IMR-90 (cell line): Measurements from ENCODE around the gene OSBPL3. TPM values are rescaled to one million over a fixed set of nuclear protein-coding genes. Genes with fewer than 3 reads are reported as not detected.

Experiments used
- ATAC-seq: fragments of 200-7000 bp; cut with Tn5 transposase; 2 replicates; pipeline ENCODE4 v1.9.1; 2020; ENCODE audit warnings: low read depth, mild to moderate bottlenecking, moderate library complexity
- BruUV-seq: library from RNA; stranded (reverse); fragments of 400-500 nt; replicated peaks from 2 replicates; lab custom pipeline; 2021; lab: Mats Ljungman, UMichigan
- CTCF ChIA-PET: fragments of 300-600 bp; formaldehyde crosslinking; extraction: SDS; loops from one replicate; lab custom pipeline; 2021; ENCODE audit warnings: antibody characterized with exemption; lab: Yijun Ruan, JAX
- POLR2A ChIA-PET: fragments of 300-600 bp; sonication (Branson Sonifier 250); formaldehyde crosslinking; loops from one replicate; lab custom pipeline; 2022; ENCODE audit warnings: antibody characterized with exemption; ENCODE audit not compliant: unreplicated experiment; lab: Charles Lee
- DNase-seq: peaks from one replicate; pipeline ENCODE4 v3.0.0; 2013
- H2AFZ ChIP-seq: replicated peaks from 2 replicates; pipeline ENCODE3; 2013; ENCODE audit warnings: low read length, mild to moderate bottlenecking; ENCODE audit not compliant: poor library complexity
- H2AK5ac ChIP-seq: 2 replicates; pipeline ENCODE4 v1.6.1; 2013; ENCODE audit warnings: low read depth, low read length, inconsistent platforms
- H2AK9ac ChIP-seq: replicated peaks from 2 replicates; pipeline ENCODE3; 2013; ENCODE audit warnings: mild to moderate bottlenecking, low read depth, low read length, moderate library complexity; ENCODE audit not compliant: poor library complexity
- H2BK120ac ChIP-seq: 2 replicates; pipeline ENCODE4 v1.6.1; 2013; ENCODE audit warnings: low read depth, low read length, inconsistent platforms
- H2BK15ac ChIP-seq: 3 replicates; pipeline ENCODE4 v1.6.1; 2013; ENCODE audit warnings: low read depth, low read length, inconsistent platforms
- H2BK20ac ChIP-seq: 2 replicates; pipeline ENCODE4 v1.6.1; 2013; ENCODE audit warnings: low read depth, mild to moderate bottlenecking, inconsistent platforms, low read length, moderate library complexity
- H2BK5ac ChIP-seq: 2 replicates; pipeline ENCODE4 v1.6.1; 2013; ENCODE audit warnings: mild to moderate bottlenecking, low read depth, low read length, inconsistent platforms; ENCODE audit not compliant: poor library complexity, severe bottlenecking
- H3K14ac ChIP-seq: replicated peaks from 2 replicates; pipeline ENCODE4 v1.6.1; 2013; ENCODE audit warnings: low read depth, low read length, inconsistent platforms
- H3K18ac ChIP-seq: 2 replicates; pipeline ENCODE4 v1.6.1; 2013; ENCODE audit warnings: low read depth, low read length, control low read depth
- H3K23ac ChIP-seq: 2 replicates; pipeline ENCODE4 v1.6.1; 2013; ENCODE audit warnings: low read depth, low read length, inconsistent platforms
- H3K27ac ChIP-seq: 2 replicates; pipeline ENCODE4 v1.5.1; 2013; ENCODE audit warnings: mild to moderate bottlenecking, control low read depth, low read length; ENCODE audit not compliant: insufficient read depth
- H3K27me3 ChIP-seq: 2 replicates; pipeline ENCODE4 v1.6.1; 2013; ENCODE audit warnings: low read length; ENCODE audit not compliant: control insufficient read depth, insufficient read depth
- H3K36me3 ChIP-seq: 2 replicates; pipeline ENCODE4 v1.6.1; 2013; ENCODE audit warnings: low read length, mixed read lengths; ENCODE audit not compliant: control insufficient read depth, insufficient read depth
- H3K4ac ChIP-seq: 2 replicates; pipeline ENCODE4 v1.6.1; 2013; ENCODE audit warnings: low read depth, low read length, inconsistent platforms
- H3K4me1 ChIP-seq: 2 replicates; pipeline ENCODE4 v1.6.1; 2013; ENCODE audit warnings: low read length, mixed read lengths; ENCODE audit not compliant: control insufficient read depth, insufficient read depth
- H3K4me2 ChIP-seq: 2 replicates; pipeline ENCODE4 v1.6.1; 2013; ENCODE audit warnings: low read depth, mild to moderate bottlenecking, control low read depth, low read length, moderate library complexity
- H3K4me3 ChIP-seq: 2 replicates; pipeline ENCODE4 v1.5.1; 2013; ENCODE audit warnings: low read depth, mild to moderate bottlenecking, control low read depth, low read length, moderate library complexity; ENCODE audit not compliant: insufficient read depth
- H3K56ac ChIP-seq: 2 replicates; pipeline ENCODE4 v1.6.1; 2013; ENCODE audit warnings: low read length, inconsistent platforms; ENCODE audit not compliant: insufficient read depth; ENCODE audit errors: extremely low read depth
- H3K79me1 ChIP-seq, 2 experiments: 2 replicates each; pipeline ENCODE4 v1.6.1; 2013; ENCODE audit warnings: low read length in 2 of 2, inconsistent platforms in 1 of 2, low read depth in 1 of 2
- H3K9ac ChIP-seq: 2 replicates; pipeline ENCODE4 v1.6.1; 2013; ENCODE audit warnings: low read depth, low read length, control low read depth
- H3K9me1 ChIP-seq: 2 replicates; pipeline ENCODE4 v1.6.1; 2013; ENCODE audit warnings: low read length, inconsistent platforms; ENCODE audit not compliant: insufficient read depth
- H3K9me3 ChIP-seq: 2 replicates; pipeline ENCODE4 v1.6.1; 2013; ENCODE audit warnings: low read length; ENCODE audit not compliant: control insufficient read depth, insufficient read depth
- H4K20me1 ChIP-seq: 2 replicates; pipeline ENCODE4 v1.6.1; 2013; ENCODE audit warnings: low read length, inconsistent platforms; ENCODE audit not compliant: insufficient read depth
- H4K5ac ChIP-seq: 2 replicates; pipeline ENCODE4 v1.6.1; 2013; ENCODE audit warnings: mild to moderate bottlenecking, low read depth, low read length, control low read depth
- H4K8ac ChIP-seq, 2 experiments: 2 replicates each; pipeline ENCODE4 v1.6.1; 2013; ENCODE audit warnings: low read depth in 2 of 2, low read length in 2 of 2, control low read depth in 1 of 2, inconsistent platforms in 1 of 2
- H4K91ac ChIP-seq: 2 replicates; pipeline ENCODE4 v1.6.1; 2013; ENCODE audit warnings: low read depth, low read length, inconsistent platforms; ENCODE audit not compliant: insufficient read depth
- BHLHE40 ChIP-seq: fragments of 150-350 bp; IDR thresholded peaks from 2 replicates; pipeline ENCODE4 v1.6.1; 2016; ENCODE audit warnings: mild to moderate bottlenecking, low read depth, low read length
- CEBPB ChIP-seq: IDR thresholded peaks from 2 replicates; pipeline ENCODE4 v1.6.1; 2012; ENCODE audit warnings: low read depth, low read length, improper control_type of control experiment
- CHD1 ChIP-seq: IDR thresholded peaks from 2 replicates; pipeline ENCODE4 v1.6.1; 2012; ENCODE audit warnings: low read depth, low read length, improper control_type of control experiment
- FOS ChIP-seq: fragments of 150-350 bp; IDR thresholded peaks from 2 replicates; pipeline ENCODE4 v1.6.1; 2016; ENCODE audit warnings: low read depth, low read length
- MAFK ChIP-seq: IDR thresholded peaks from 2 replicates; pipeline ENCODE4 v1.6.1; 2012; ENCODE audit warnings: low read depth, low read length, improper control_type of control experiment
- MAZ ChIP-seq: IDR thresholded peaks from 2 replicates; pipeline ENCODE4 v1.6.1; 2012; ENCODE audit warnings: low read depth, mild to moderate bottlenecking, low read length, improper control_type of control experiment, moderate library complexity, borderline replicate concordance
- MXI1 ChIP-seq: IDR thresholded peaks from 2 replicates; pipeline ENCODE4 v1.6.1; 2012; ENCODE audit warnings: low read depth, mild to moderate bottlenecking, low read length, moderate library complexity, borderline replicate concordance
- NFE2L2 ChIP-seq: fragments of 150-350 bp; IDR thresholded peaks from 2 replicates; pipeline ENCODE4 v1.6.1; 2016; ENCODE audit warnings: low read depth, mild to moderate bottlenecking, low read length
- POLR2A ChIP-seq: IDR thresholded peaks from 2 replicates; pipeline ENCODE4 v1.6.1; 2012; ENCODE audit warnings: mild to moderate bottlenecking, low read depth, low read length
- RAD21 ChIP-seq: IDR thresholded peaks from 2 replicates; pipeline ENCODE4 v1.6.1; 2012; ENCODE audit warnings: low read length, improper control_type of control experiment
- RCOR1 ChIP-seq: IDR thresholded peaks from 2 replicates; pipeline ENCODE4 v1.6.1; 2012; ENCODE audit warnings: mild to moderate bottlenecking, low read length, improper control_type of control experiment; ENCODE audit not compliant: insufficient replicate concordance
- RFX5 ChIP-seq: IDR thresholded peaks from 2 replicates; pipeline ENCODE4 v1.8.0; 2012; ENCODE audit warnings: low read depth, mild to moderate bottlenecking, low read length, moderate library complexity
- SMC3 ChIP-seq: fragments of 150-350 bp; IDR thresholded peaks from 2 replicates; pipeline ENCODE4 v1.6.1; 2016; ENCODE audit warnings: low read depth, mild to moderate bottlenecking, antibody characterized with exemption, low read length, moderate library complexity
- USF2 ChIP-seq: fragments of 150-350 bp; IDR thresholded peaks from 2 replicates; pipeline ENCODE4 v1.6.1; 2017; ENCODE audit warnings: mild to moderate bottlenecking, antibody characterized with exemption, low read length, low read depth
- WGBS, 2 experiments: methylation state at CpG; one replicate each; pipeline versions ENCODE4 v1.1.5 to v1.1.7; 2013; ENCODE audit warnings: missing lambda C conversion rate in 2 of 2; ENCODE audit not compliant: insufficient read length in 1 of 2; ENCODE audit errors: extremely low coverage in 2 of 2; 5-methylcytosine and 5-hydroxymethylcytosine counted together
- dilution Hi-C: fragments of 300-500 bp; cut with HindIII; formaldehyde crosslinking; loops from one replicate; pipeline ENCODE4 v1.14.3; 2018; ENCODE audit warnings: low sequenced_read_pairs; ENCODE audit not compliant: unreplicated experiment
- in situ Hi-C: fragments of 300-500 bp; cut with MboI; formaldehyde crosslinking; loops from 3 replicates; pipeline ENCODE4 v1.14.3; 2019; ENCODE audit warnings: low sequenced_read_pairs, inconsistent platforms, mixed read lengths
- intact Hi-C: fragments of 100-400 bp; cut with micrococcal nuclease; formaldehyde crosslinking; loops from 2 replicates; pipeline ENCODE4 v1.10.0; 2022
- polyA plus RNA-seq, 3 experiments: library from polyadenylated mRNA; depleted of rRNA; stranded (reverse); fragments of >200 nt; gene quantifications; 2 replicates each; pipeline ENCODE4 v1.2.3, GENCODE V29; 2012; ENCODE audit warnings: low replicate concordance in 1 of 3
- total RNA-seq: library from RNA; depleted of rRNA; stranded (reverse); fragments of >200 nt; gene quantifications from 2 replicates; pipeline ENCODE4 v1.2.3, GENCODE V29; 2012
- TF ChIP-seq, protein P1 (sequence below): conservative IDR thresholded peaks from 2 replicates; pipeline ENCODE4 v1.5.1; 2012; ENCODE audit warnings: mild to moderate bottlenecking, low read depth, low read length, improper control_type of control experiment
- TF ChIP-seq, protein P2 (sequence below): fragments of 150-350 bp; IDR thresholded peaks from 2 replicates; pipeline ENCODE4 v1.6.1; 2016; ENCODE audit warnings: low read depth, mild to moderate bottlenecking, low read length, moderate library complexity, borderline replicate concordance

OSBPL3 gene
- total and polyA plus RNA-seq, 2 of the 4 experiments (the other 2 are of a cell fraction) = 18.0 to 29.9 TPM

DNA sequence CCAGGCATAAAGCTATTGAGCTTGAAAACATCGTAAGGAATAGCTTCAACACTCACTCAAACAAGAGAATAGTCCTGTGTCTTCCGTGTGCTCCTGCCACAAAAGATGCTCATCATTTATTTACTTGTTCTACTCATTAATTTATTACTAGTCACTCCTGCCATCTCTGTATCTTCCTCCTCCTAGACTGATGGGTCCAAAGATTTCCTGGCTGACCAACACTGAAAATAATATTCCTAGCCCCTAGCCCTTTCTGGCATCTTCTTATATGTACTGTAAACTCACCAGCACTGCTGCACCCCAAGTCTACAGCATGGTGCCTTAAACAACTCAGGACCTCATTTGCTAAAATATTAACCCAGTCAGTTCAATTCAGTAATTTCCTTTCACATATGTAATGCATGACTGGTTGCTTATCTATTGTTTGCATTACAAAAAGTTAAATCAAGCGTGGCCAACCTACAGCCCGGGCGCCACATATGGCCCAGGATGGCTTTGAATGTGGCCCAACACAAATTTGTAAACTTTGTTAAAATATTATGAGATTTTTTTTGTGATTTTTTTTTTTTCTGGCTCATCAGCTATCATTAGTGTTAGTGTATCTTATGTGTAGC is 136.1 kb downstream of the OSBPL3 start:
- Histone ChIP-seq H3K9me1 (peaks cover 2% of the 10 kb centered on the region; the same call in 1 of the 2 replicates), H2BK15ac (no peak overlapping the region), H3K4ac (no peak overlapping the region), H3K56ac (no peak overlapping the region), H2AFZ (no peak overlapping the region), H3K4me1 (peaks cover 4% of the 10 kb centered on the region), H2AK9ac (no peak overlapping the region), H3K9me3 (no peaks in the 10 kb centered on the region), H3K27me3 (no peaks in the 10 kb centered on the region), H3K79me1 (peaks cover 0 to 3% of the 10 kb centered on the region in 2 experiments; a peak in 2 of 4 replicates), H3K18ac (no peak overlapping the region), H3K4me3 (no peak overlapping the region), H3K14ac (no peak overlapping the region), H3K36me3 (peaks cover 8% of the 10 kb centered on the region), H4K20me1 (no peaks in the 10 kb centered on the region), H2BK20ac (no peak overlapping the region), H3K9ac (no peak overlapping the region), H4K91ac (no peak overlapping the region), H4K8ac (no peak overlapping the region), H3K4me2 (no peak overlapping the region), H2BK120ac (no peak overlapping the region), H2AK5ac (no peak overlapping the region), H2BK5ac (no peak overlapping the region), H3K27ac (no peak overlapping the region), H3K23ac (no peak overlapping the region), H4K5ac (no peak overlapping the region)
- BruUV-seq = no TSS peak
- ATAC-seq (no peak), DNase-seq (no peak)
- CTCF ChIA-PET = no interaction called here
- TF ChIP-seq FOS = no peak
- no peak for TF ChIP-seq RAD21
- no peak for TF ChIP-seq POLR2A
- TF ChIP-seq, protein P1, sequence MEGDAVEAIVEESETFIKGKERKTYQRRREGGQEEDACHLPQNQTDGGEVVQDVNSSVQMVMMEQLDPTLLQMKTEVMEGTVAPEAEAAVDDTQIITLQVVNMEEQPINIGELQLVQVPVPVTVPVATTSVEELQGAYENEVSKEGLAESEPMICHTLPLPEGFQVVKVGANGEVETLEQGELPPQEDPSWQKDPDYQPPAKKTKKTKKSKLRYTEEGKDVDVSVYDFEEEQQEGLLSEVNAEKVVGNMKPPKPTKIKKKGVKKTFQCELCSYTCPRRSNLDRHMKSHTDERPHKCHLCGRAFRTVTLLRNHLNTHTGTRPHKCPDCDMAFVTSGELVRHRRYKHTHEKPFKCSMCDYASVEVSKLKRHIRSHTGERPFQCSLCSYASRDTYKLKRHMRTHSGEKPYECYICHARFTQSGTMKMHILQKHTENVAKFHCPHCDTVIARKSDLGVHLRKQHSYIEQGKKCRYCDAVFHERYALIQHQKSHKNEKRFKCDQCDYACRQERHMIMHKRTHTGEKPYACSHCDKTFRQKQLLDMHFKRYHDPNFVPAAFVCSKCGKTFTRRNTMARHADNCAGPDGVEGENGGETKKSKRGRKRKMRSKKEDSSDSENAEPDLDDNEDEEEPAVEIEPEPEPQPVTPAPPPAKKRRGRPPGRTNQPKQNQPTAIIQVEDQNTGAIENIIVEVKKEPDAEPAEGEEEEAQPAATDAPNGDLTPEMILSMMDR = no peak
- TF ChIP-seq RCOR1 = no peak
- TF ChIP-seq, protein P2, sequence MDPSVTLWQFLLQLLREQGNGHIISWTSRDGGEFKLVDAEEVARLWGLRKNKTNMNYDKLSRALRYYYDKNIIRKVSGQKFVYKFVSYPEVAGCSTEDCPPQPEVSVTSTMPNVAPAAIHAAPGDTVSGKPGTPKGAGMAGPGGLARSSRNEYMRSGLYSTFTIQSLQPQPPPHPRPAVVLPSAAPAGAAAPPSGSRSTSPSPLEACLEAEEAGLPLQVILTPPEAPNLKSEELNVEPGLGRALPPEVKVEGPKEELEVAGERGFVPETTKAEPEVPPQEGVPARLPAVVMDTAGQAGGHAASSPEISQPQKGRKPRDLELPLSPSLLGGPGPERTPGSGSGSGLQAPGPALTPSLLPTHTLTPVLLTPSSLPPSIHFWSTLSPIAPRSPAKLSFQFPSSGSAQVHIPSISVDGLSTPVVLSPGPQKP = no peak
- TF ChIP-seq SMC3 = no peak
- TF ChIP-seq MAFK = no peak
- TF ChIP-seq MXI1 = no peak
- no peak for TF ChIP-seq NFE2L2
- TF ChIP-seq RFX5 = no peak
- no peak for TF ChIP-seq CEBPB
- no peak for TF ChIP-seq BHLHE40
- TF ChIP-seq CHD1 = no peak
- no peak for TF ChIP-seq USF2
- no peak for TF ChIP-seq MAZ
- in situ Hi-C loops (no loop called here), dilution Hi-C loops (no loop called here), intact Hi-C loops (no loop called here)
- POLR2A ChIA-PET = no interaction called here
- no CpG with 5 or more reads among the region's 5 CpGs for WGBS, 2 experiments
